DMS 273 (cell line): ENCODE measurements around the gene RER1.

ENCODE experiments used
- DNase-seq: peaks from one replicate; lab custom pipeline; 2025; ENCODE audit not compliant: unreplicated experiment; lab: John Stamatoyannopoulos, UW

RER1 gene

DNA sequence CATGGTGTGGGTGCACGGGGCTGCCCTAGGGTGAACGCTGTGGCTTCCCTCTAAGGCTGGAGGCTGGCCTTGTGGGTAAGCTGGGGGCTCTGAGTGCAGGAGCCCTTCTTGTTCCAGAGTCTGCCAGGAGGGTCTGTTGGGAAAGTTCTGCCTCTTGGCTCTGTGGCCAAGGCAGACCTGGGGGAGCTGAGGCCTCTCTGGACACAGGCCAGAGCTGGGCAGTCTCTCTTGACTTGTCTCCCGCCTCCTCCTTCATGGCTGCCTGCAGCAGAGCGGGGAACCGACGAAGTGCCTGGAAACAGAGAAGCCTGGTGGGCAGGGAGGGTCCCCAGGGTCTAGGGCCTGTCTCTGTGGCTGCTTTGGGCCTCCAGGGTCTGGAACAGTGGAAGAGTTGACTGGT, 51.0 kb downstream of the RER1 start:
- DNase-seq = no peak

DNA sequence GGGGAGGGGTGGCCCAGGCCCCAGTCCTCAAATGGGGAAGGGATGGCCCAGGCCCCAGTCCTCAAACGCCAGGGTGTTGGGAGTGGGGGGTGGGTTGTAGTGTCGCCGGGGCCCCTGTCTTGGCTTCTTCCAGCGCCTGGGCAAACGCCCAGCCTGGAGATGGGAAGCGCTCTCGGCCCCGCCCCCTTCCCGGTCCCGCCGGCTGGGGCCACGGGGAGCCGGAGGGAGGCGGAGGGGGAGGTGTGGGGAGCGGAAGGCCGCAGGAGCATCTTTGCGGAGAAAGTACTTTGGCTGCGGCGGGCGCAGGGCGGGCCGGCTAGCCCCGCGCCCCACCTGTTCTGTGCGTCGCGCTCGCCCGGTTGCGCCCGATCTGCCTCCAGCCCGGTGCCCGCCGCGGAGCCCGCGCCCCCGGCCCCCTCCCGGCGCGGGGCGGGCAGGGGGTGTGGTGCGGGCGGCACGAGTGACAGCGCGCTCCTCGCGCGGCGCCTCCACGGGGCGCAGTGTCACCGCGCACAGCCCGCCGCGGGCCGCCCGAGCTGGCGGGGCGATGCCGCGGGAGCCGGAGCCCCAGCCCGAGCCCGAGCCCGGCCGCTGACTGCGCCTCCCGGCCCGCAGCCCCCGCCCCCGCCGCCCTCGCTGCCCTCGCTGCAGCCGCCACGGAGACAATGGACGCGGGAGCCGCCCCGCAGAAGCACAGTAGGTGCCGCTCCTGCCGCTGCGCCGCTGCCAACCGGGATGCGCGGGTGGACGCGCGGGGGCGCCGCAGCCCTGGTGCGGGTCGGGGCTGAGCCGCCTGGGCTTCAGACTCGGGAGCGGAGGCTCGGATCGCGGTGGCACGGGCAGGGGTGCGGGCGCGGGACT, 51.9 kb downstream of the RER1 start:
- DNase-seq = peak; percentile 65

DNA sequence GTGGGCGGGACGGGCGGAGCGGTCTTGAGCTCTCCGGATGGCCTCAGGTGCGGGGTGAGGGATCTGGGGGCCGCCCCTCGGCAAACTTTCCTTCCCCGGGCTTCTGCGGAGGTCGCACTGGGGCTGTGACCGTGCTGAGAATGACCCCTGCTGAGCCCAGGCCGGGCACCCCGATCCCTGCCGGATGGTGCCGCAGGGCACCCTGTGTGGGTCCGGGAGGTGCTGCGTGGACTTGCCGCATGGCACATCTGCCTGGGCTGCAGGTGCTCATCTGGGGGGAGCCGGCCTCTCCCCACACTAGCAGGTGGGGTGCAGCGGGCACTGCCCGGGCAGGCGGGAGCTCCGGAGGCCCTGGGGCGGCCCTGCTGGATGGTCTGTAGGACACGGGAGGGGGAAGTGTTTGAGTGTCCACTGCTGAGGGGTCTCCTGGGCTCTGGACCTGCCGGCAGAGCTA, 52.5 kb downstream of the RER1 start:
- no peak for DNase-seq

DNA sequence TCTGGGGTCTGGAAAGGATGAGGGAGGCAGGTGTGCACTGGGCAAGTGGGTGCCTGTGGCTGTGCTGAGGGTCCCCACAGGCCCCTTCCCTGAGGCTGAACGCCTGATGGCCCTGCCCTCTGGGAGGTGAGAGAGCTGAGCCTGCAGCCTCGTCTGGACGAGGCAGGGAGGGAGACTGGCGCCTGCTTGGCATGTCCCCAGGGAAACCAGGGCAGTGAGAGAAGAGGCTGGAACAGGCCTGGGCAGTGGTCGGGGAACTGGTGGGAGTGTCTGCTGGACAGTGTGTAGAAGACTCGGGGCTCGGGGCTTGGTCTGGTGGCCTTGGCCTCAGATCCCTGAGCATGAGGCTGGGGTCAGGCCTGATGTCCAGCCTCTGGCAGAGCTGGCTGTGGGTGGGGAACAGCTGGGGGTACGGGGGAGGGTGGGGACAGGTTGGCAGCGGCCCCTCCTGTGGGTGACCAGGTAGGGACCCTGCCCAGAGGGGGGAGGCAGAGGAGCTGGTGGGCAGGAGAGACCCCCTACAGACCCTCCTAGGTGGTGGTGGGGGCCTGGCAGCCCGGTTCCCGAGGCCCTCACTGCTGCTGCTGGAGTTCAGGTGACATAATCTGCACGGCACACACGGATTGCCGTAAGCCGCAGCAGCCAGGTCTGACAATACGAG, 53.7 kb downstream of the RER1 start:
- DNase-seq = peak; percentile 46

DNA sequence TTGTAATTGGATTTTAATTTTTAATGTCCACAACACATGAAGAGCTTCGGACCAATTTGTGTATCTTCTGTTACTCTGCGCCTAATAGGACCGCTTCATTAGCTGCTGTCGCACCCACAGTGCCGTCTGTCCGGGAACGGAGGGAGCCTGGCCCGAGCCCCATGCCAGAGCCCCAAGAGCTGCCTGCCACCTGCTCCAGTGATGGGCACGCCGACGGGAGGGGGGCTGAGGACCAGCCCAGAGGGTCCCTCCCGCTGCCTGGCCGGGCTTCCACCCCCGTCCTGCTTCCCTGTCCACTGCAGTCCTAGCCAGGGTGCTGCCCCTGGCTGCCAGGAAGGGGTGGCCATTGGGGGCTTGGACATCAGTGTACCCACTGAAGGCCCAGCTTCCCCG, 54.2 kb downstream of the RER1 start:
- no peak for DNase-seq

DNA sequence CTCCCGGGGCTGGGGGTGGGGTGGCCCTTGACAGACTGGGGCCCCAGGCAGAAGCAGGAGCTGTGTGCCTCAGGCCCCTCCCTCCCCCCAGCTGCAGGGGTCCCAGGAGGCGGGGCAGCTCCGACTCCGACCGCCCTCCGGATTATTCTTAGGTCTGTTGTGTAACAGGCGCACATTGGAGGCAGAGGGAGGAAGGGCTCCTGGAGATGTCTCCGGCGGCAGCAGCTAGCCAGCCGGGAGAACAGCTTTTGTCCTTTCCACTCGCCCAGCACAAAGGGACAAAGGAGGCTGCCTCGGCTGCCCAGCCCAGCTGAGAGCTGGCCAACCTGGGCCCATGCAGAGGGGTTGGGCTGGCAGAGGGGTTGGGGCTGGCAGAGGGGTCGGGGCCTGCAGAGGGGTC, 54.8 kb downstream of the RER1 start:
- DNase-seq = peak; percentile 40

DNA sequence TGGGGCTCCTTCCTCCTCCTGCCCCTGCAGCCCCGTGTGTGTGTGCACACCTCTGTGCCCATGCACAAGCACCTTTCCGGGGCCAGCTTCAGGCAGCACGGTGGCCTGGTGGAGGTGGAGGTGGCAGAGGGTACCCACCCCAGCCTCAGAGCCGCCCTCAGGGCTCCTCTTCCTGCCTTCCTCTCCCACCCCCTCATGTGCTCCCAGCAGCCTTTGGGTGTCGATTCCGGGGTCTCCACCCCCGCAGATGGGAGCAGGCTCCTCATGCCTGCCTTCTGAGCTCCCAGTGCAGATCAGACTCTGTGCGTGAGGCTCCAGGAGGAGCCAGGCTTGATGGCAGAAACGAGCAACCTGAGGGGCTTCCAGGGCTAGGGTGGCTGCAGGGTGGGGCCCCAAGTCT, 55.2 kb downstream of the RER1 start:
- no peak for DNase-seq

DNA sequence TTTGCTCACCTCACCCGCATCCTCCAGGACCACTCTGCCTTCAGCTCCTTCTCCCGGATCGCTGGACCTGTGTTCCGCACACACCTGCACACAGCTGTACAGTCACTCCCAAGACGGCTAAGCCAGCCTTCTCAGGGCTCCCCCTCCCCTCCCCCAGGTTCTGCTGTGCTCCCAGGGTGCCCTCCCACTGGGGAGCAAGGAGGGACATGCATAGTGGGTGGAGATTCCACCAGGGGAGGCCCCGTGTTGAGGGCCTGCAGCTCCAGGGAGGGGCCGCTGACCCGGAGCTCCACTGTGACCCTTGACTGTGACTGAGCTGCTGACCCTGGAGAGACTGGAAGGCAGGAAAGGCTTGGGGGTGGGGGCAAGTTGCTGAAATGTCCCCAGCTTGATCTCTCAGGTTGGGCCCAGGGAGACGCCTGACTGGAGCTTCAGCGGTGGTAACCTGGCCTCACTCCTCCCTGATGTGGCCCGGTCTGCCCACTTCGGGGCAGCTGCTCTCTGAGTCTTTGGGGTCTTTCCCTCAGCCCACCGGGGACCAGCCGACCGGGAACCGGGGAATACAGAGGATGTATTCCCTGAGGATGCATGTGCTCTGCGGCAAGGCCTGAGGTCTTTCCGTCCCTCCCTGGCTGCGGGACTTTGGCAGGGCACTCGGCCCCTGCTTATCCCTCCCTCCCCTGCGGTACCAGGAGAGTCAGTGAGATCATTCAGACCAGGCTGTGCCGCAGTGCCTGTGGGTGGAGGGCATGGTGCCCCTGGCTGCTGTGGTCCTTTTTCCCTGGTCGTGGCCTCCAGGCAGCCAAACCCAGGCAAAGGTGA, 55.8 kb downstream of the RER1 start:
- peak; percentile 68 for DNase-seq

DNA sequence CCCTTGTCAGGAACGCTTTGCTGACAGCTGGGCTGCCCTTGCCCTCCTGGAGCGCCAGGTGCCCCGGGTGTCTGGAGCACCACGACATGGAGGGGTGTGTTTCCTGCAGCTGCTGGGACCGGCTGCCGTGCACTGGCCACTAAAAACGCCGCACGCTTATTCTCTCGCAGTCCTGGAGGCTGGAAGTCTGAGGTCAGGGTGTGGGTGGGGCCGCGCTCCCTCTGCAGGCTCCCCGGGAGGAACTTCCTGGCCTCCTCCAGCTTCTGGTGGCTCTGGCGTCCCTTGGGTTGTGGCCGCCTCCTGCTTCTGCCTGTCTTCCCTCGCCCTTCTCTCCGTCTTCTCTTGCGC, 56.4 kb downstream of the RER1 start:
- DNase-seq = peak; percentile 68

DNA sequence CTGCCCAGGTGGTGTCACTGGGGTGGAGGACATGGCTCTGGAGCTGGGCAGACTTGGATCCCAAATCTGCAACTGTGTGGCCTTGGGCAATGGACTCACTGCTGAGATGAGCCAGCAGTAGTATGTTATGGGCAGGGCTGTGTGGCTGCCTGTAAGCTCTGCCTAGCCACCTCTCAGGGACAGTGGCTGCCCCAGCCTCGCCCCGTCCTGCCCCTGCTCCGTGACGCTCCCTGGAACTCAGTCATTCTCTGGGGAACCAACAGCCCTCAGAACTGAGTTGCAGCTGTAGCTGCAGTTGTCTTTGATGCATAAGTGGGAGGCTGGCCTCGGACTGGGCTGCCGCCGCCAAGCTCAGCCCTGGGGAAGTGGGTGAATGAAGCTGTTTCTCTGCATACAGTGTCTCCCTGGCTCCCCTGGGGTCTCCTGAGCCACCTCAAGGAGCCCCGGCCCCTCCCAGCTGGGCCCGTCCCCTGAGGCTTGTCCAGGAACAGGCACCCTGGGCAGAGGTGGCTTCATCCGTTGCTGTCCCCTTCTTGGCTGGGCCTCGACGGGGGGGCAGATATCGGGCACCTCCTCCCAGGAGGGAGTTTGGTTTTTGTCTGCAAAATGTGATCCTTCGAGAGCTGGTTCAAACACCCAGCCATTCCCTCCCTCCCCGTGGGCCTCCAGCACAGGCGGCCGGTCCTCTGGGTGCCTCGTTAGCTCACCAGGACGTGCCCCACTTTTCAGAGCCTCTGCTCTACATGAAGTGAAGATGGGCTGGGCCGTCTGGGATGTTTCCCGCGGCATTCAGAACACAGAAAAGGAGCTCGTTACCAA, 58.2 kb downstream of the RER1 start:
- DNase-seq = no peak

DNA sequence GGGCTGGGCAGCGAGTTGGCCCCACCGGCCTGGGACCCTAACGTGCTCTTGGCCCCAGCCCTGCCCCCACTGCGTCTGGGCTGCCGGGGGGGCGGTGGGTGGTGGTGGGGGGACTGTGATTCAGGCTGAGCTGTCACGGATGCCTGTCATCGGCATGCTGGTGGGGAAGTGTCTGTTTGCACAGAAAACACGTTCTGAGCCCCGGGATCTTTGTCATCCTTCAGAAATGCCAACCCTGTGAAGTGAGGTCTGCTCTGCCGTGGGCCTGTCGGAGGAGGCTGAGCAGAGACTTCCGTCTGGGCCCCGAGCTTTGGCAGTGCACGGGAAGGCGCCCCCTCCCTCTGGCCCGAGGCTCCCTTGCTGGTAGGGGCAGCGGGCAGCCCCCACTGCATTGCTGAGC, 60.1 kb downstream of the RER1 start:
- DNase-seq = peak; percentile 52

DNA sequence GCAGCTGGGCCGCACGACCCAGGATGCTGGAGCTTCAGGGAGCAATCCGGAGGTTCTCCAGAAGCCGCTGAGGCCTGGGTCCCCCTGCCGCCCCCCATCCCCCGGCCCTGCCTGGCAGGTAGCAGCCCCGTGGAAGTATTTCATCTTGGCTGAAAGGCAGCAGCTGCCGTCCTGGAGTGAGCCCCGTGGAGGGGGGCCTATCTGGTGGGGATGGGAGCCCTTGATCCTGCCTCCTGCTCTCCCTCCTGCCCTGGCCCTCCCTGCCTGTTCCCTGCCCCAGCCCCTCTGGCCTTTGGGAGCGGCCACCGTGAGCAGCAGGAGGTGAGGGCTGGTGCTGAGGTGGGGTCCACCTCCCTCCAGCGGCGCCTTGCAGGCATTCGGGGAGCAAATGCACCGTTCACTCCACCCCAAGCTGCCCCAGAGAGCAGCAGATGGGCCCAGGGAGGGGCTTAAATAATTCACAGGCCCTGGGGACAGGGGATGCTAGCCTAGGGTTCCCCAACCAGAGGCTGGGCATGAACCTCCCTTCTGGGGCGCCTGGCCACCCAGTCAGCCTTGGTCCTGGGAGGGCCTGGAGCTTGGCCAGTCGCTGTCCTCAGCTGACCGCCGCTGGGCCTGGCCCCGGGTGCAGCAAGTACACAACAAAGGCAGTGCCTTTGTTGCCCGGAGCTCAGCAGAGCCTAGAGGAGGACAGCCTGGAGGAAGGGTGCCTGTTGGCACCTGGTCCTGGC, 60.7 kb downstream of the RER1 start:
- DNase-seq = peak; percentile 83

DNA sequence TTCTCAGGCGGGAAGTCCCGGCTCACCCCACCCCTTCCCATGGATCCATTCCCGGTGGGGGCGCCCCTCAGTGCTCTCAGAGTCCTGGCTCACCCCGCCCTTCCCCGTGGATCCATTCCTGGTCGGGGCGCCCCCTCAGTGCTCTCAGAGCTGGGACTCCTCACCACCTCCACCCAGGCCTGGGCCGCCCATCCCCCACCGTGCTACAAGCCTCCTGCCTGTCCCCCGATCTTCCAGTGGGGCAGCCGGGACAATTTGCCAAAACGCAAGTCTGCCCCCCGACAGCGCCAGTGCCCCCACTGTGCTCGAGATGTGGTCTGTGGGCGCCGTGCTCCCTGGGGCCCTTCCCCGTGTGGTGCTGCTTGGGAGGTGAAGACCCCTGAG, 61.3 kb downstream of the RER1 start:
- DNase-seq = no peak

DNA sequence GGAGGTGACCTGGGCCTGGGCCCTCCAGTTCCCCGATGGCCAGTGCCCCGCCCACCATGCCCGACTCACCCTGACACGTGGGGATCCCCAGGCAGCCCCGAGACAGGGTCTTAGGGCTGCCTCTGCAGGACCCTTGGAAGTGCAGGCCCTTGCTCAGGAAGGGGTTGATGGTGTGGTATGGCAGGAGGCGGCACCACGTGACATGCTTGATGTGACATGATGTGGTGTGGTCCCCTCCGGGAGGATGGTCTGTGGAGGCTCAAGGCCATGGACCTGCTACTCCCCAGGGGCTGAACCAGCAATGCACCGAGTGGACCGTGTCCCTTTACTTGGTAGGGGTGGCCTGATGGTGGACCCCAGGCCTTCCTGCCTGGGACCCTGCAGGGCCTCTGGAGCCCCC, 62.6 kb downstream of the RER1 start:
- no peak for DNase-seq
